HG03342 (cell line): ENCODE results near the gene NME9.

Experiments used
- ATAC-seq: cut with Tn5 transposase; IDR thresholded peaks from one replicate; pipeline ENCODE4 v1.9.1; 2021; ENCODE audit warnings: mild to moderate bottlenecking, moderate library complexity; ENCODE audit not compliant: unreplicated experiment

Gene NME9

GRCh38 chr3:138336454-138336999 lies 6.9 kb upstream of the NME9 start:
- ATAC-seq = no peak

DNA sequence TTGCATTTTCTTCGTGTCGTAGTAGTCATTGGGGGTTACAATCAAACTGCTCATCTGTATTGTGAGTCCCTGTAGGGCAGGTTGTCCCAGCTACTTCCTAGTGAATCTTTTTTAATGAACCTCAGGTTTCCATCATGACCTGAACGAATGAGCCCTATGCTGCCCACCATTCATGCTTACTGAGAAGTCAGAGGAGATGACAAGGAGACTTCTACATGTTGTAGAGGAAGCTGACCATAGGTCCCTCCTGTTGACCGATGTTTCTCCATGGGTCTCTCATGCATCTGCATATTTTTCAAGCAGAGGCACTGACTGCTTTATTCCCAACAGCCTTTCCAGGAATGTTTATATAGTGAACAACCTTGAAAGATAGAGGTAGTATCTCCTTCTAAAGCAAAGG lies 5.0 kb upstream of the NME9 start:
- ATAC-seq = no peak

DNA sequence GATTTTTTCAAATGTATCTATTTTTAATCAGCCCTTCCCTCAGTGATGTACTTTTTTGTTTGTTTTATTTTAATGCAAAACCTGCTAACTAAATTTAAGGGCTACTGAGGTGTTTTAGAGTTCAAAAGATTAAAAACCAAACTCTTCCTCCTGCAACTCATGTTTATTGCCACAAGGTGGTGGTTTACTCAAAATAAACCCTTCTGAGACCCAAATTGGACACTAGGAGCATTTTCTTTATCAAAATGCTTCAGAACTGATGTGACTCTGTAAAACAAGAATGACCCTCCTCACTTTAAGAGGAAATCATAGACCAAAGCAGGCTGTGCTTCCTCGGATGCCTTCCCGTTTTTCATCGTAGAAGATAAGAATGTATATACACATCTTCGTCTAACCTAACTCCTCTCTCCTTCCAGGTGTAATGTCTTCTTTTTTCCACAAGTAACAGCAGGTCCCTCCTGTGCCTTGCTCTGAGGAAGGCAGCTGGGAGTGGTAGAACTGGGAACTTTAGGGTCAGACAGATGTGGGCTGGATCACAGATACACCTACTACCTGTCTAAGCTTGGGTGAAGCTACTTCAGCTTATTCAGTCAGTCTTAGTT lies 2.9 kb upstream of the NME9 start:
- ATAC-seq = no peak

- no peak for ATAC-seq
These were observed 1.7 kb upstream of the NME9 start for GRCh38 chr3:138331143-138331894.

GRCh38 chr3:138329984-138330293 lies 288 bp upstream of the NME9 start:
- ATAC-seq = no peak

GRCh38 chr3:138328341-138328740 lies 1.3 kb downstream of the NME9 start:
- no peak for ATAC-seq

GRCh38 chr3:138327831-138328230 lies 1.8 kb downstream of the NME9 start:
- ATAC-seq = no peak

DNA sequence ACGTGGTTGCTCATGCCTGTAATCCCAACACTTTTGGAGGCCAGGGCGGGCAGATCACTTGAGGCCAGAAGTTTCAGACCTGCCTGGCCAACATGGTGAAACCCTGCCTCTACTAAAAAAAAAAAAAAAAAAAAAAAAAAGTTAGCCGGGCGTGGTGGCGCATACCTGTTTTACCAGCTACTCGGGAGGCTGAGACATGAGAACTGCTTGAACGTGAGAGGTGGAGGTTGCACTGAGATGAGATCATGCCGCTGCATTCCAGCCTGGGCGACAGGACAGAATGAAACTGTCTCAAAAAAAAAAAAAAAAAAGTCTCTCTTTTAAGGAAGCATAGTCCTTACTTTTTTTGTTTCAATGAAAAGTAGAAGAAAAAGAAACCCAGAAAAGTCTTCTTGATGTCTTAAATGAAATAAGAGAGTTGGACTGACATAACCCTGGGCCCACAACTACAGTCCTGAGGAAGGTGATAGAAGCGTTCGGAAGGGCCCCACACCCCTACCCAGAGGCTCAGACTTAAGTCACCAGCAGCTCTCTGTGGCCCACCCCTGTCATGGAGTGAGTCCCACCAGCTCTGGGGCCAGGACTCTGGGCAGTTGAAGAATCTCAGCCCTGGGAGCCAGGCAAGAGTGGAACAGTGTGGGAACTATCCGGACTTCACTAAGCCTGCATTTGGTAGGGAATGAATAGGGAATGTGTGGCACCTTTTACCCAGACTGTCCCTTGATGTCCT lies 2.6 kb downstream of the NME9 start:
- no peak for ATAC-seq

- no peak for ATAC-seq
These were observed 3.7 kb downstream of the NME9 start for GRCh38 chr3:138325990-138326389.

DNA sequence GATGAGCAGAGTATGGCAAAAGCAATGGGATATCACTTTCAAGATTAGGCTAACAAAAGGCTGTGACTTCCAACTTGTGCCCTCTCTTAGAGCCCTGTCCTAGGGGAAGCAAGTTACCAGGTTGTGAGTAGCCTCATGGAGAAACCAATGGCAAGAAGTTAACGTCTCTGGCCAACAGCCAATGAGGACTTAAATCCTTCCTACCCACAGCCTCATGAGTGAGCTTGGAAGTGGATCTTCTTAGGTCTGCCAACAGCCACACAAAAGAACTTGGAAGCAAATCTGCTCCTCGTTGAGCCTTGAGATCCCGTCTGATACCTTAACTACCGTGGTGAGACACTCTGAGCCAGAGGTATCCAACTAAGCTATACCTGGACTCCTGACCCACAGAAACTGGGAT lies 5.7 kb downstream of the NME9 start:
- ATAC-seq = no peak

- ATAC-seq = no peak
These were observed 12.0 kb downstream of the NME9 start for GRCh38 chr3:138317687-138318086.

DNA sequence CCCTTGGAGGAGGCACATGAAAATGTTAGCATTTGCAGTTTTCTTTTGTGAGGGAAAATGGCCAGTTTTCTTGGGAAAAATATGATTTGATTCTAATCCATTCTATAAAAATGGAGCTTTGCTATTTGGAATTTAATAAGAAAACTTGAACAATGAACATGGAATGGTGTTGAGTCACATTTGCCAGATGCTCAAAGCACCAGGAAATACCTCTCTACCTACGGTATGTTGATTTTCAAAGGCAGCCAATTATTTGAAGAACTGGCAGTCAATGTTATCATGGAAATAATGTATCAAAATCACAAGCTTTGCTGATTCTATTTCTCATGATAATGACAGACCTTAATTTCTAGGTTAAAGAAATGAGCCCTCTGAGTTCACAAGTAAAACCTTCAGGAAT lies 14.9 kb downstream of the NME9 start:
- ATAC-seq = no peak

DNA sequence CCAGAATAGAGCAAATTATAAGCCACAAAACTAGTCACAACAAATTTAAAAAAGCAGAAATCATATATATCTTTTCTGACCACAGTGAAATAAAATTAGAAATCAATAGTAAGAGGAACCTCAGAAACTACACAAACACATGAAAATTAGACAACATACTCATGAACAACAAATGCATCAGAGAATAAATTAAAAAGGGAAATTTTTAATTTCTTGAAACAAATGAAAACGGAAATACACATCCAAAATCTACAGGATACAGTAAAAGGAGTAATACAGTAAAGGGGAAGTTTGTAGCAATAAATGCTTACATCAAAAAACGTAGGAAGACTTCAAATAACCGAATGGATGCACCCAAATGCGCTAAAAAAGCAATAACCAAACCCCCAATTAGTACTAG lies 19.2 kb downstream of the NME9 start:
- no peak for ATAC-seq

- ATAC-seq = no peak
These were observed 20.9 kb downstream of the NME9 start for GRCh38 chr3:138308783-138309182.

DNA sequence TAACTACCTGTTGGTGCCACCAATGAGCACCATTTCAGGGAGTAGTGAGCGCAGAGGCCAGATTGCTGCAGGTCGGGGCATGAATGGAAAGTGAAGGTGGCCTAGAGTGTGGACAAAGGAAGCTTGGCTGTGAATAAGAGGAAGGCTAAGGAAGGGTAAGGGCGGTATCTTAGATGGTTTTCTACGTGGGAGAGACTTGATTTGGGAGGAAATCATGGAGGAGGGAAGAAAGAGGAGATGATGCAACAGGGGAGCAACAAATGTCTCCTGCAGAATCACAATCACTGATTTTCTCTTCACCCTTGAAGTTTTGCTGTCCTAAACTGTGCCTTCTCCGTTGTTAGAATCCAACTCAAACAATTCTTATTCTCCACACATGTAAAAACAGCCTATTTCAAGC lies 21.8 kb downstream of the NME9 start:
- no peak for ATAC-seq

GRCh38 chr3:138303474-138303873 lies 26.2 kb downstream of the NME9 start:
- no peak for ATAC-seq

DNA sequence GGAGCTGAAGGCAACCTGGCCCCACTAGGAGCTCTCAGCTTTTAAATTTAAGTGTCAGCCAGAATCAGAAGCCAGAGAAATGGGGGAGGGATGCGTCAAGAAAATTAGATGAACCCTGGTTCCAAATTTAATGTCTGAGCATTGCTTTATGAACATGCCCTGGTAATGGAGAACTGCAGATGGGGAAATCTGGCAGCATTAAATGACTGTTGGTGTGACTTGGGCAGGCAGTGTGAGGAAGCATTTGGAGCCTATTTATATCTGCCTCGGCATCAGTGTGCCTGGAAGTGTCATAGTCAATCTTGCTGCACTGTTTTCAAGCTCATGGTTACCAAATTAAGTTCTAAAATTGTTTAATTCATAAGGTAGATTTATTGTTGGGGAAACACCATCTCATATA lies 29.0 kb downstream of the NME9 start:
- no peak for ATAC-seq

- no peak for ATAC-seq
These were observed 31.8 kb downstream of the NME9 start for GRCh38 chr3:138297876-138298275.

GRCh38 chr3:138297059-138297607 lies 32.5 kb downstream of the NME9 start:
- ATAC-seq = no peak

GRCh38 chr3:138296639-138297038 lies 33.0 kb downstream of the NME9 start:
- ATAC-seq = no peak

DNA sequence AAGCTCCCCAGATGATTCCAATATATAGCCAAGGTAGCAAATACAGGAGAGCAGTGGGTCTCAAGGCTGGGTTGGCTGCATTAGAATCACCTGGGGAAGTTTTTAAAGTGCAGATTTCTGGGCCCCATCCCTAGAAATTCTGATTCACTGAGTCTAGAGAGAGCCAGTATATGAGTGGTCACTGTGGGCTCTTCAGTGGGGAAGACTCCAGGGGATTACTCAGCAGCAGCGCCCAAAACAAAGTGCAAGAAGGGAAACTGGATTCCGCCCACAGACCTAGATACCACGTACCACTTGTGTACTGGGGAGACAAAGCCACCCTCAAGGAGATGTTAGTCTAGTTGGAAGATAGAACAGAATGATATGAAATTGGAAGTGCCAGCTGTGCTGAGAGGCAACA lies 40.0 kb downstream of the NME9 start:
- ATAC-seq = no peak

DNA sequence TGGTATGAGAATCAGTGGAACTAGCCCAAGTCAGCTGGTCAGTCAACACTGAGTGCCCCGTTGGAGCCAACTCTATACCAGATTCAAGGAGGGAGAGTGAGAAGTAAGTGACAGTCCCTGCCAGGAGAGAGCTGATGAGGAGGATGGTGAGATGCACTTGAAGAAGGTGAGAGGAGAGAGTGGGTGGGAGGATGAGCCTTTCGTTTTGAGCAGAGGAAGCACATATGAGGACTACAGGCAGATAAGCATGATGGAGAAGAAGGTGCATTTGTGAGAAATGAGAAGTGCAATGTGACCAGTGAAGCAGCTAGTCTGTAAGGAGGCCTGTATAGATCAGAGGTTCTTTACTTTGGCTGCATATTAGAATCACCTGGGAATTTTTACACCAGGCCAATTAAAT lies 40.4 kb downstream of the NME9 start:
- ATAC-seq = no peak
